Stimulated activated CD8-positive, alpha-beta memory T cell treated with anti-CD3 and anti-CD28 coated beads, Interleukin-4, amount 100 ng/mL, for 4 hours (primary cell): Measurements from ENCODE around the gene ARL17B.
"Not testable (repeated sequence)": the region's sequence is repeated elsewhere in the genome, so short reads cannot be mapped to it uniquely, and the experiment has no call there.

ENCODE experiments used
- DNase-seq, 2 donors: peaks; one replicate each; pipeline ENCODE4 v3.0.0-alpha.2; 2020; ENCODE audit warnings: low read depth in 2 of 2, low spot score in 1 of 2

ARL17B gene

DNA sequence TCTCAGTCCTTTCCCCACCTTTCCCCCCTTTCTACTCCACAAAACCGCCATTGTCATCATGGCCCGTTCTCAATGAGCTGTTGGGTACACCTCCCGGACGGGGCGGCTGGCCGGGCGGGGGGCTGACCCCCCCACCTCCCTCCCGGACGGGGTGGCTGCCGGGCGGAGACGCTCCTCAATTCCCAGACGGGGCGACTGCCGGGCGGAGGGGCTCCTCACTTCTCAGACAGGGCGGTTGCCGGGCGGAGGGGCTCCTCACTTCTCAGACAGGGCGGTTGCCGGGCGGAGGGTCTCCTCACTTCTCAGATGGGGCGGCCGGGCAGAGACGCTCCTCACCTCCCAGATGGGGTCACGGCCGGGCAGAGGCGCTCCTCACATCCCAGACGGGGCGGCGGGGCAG, 108.8 kb downstream of the ARL17B start:
- DNase-seq = not testable (repeated sequence)

DNA sequence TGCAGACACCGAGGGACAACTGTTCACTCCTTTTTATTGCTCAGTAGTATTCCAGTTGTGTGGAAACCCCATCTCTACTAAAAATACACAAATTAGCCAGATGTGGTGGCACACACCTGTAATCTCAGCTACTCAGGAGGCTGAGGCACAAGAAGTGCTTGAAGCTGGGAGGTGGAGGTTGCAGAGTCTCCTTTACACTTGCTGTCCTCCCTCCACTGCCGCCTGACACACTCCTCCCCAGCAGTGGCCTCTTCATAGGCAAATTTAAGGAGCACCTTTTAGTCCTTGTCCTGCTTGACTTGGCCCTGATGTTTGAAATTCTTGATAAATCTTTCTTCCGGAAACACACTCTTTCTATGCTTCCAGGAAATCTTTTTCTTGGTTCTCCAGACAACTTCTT, 112.4 kb downstream of the ARL17B start:
- DNase-seq = not testable (repeated sequence)

DNA sequence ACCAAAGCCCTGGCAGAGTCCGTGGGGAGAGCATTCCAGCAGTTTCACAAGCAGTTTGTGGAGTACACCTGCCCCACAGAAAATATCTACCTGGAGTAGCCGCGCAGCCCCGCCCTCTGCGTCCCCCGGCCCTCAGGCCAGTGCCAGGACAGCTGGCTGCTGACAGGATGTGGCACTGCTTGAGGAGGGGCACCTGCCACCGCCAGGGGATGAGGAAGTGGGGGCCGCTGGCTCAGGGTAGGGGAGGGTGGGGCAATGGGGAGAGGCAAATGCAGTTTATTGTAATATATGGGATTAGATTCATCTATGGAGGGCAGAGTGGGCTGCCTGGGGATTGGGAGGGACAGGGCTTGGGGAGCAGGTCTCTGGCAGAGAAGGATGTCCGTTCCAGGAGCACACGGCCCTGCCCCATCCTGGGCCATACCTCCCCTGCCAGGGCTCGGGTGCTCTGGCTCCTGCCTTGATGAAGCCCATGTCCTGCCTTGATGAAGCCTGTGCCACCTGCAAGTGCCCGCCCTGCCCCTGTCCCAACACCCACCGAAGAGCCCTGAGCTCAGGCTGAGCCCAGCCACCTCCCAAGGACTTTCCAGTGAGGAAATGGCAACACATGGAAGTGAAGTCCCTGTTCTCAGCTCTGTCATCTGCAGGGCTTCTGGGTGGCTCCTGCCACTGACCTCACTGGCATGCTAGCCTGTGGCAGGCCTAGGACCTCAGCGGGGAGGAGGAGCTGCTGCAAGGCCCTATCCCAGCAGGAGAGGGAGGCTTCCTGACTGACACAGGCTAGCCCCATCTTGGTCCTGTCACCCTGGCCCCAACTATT, 116.4 kb downstream of the ARL17B start:
- DNase-seq = not testable (repeated sequence)

DNA sequence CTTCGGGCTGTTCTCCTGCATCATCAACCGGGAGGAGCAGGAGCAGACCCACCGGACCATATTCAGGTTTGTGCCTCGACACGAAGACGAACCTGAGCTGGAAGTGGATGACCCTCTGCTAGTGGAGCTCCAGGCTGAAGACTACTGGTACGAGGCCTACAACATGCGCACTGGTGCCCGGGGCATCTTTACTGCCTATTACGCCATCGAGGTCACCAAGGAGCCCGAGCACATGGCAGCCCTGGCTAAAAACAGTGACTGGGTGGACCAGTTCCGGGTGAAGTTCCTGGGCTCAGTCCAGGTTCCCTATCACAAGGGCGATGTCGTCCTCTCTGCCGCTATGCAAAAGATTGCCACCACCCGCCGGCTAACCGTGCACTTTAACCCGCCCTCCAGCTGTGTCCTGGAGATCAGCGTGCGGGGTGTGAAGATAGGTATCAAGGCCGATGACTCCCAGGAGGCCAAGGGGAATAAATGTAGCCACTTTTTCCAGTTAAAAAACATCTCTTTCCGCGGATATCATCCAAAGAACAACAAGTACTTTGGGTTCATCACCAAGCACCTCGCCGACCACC, 117.1 kb downstream of the ARL17B start:
- DNase-seq = not testable (repeated sequence)

DNA sequence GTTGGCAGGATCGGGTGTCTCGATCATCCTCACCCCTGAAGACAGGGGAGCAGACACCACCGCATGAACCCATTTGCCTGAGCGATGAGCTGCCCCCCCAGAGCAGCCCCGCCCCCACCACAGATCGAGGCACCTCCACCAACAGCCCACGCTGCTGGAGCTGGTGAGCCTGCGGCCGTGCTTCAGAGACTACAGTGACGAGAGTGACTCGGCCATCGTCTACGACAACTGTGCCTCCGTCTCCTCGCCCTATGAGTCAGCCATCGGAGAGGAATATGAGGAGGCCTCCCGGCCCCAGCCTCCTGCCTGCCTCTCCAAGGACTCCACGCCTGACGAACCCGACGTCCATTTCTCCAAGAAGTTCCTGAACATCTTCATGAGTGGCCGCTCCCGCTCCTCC, 117.6 kb downstream of the ARL17B start:
- not testable (repeated sequence) for DNase-seq

DNA sequence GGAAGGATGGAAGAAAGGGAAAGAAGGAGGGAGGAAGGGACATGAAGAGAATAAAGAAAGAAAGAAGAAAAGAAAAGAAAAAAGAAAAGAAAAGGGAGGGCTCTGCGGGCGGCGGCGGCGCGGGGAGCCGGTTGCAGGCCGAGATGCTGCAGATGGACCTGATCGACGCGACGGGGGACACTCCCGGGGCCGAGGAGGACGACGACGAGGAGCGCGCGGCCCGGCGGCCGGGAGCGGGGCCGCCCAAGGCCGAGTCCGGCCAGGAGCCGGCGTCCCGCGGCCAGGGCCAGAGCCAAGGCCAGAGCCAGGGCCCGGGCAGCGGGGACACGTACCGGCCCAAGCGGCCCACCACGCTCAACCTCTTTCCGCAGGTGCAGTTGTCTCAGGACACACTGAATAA, 118.1 kb downstream of the ARL17B start:
- not testable (repeated sequence) for DNase-seq

DNA sequence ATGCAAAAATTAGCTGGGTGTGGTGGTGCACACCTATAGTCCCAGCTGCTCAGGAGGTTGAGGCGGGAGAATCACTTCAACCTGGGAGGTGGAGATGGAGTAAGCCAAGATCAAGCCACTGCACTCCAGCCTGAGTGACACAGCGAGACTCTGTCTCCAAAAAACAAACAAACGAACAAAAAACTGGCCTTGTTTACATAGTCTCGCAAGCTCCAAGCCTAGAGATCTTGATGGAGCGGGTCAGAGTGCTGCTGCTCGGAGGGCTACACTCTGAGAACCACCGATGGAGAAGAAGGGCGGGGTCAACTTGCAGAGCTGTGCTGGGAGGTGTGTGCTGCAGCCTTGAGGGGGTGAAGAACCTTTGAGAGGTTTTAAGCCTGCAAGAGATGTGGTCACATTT, 130.2 kb downstream of the ARL17B start:
- DNase-seq = not testable (repeated sequence)

DNA sequence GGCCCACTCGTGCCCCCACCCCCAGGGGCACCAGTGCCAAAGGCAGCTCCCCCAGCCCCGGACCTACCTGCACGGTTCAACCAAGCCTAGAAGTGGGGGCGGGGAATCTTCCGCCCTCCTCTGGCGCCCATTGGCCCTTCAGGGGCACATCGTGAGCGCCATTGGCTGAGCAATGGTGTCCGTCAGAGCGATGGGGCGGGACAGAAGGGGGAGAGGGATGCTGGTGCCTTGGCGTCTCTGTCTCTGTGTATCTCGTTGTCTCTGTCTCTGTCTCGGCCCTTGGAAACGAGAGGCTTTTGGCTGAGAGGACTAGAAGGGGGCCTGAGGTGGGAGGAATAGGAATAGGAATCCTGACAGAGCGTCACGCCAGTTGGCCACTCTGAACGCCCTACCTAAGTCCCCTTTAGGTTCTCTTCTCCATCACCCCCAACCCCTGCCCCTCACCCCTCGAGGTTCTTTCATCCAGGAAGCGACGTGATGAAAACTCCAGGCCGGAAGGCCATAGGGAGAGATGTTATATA, 136.2 kb downstream of the ARL17B start:
- peak; percentile 76 to 88 for DNase-seq

DNA sequence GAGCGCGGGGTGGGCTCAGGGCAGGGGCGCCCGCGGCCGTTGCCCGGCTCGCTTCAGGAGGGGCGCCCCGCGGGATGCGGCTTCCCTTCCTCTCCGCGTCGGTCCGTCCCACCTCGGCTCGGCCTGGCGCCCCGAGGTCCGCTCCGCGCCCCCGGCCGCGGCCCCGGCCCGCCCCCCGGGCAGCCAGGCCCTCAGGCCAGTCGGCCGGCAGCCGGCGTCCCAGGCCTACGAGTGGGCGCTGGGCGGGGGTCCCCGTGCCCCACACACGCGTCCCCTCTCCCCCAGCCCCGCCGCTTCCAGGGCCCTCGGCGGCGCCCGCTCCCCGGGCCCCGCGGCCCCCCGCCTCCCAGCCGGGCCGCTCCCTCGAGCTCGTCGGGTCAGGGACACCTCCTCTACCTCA, 136.7 kb downstream of the ARL17B start:
- DNase-seq = not testable (repeated sequence)
